Left ventricle myocardium superior (tissue), 1 donor: ENCODE results near the gene RPL4. TPM values are rescaled to one million over a fixed set of nuclear protein-coding genes. Genes with fewer than 3 reads are reported as not detected.
"Not testable (repeated sequence)": the region's sequence is repeated elsewhere in the genome, so short reads cannot be mapped to it uniquely, and the experiment has no call there.

Experiments
- ATAC-seq: fragments of 200-7000 bp; cut with Tn5 transposase; one replicate; pipeline ENCODE4 v1.9.1; 2020; ENCODE audit warnings: mild to moderate bottlenecking, moderate library complexity
- DNase-seq: peaks from one replicate; pipeline ENCODE4 v3.0.0-alpha.2; 2020
- intact Hi-C: fragments of 100-400 bp; cut with micrococcal nuclease; formaldehyde crosslinking; loops from one replicate; pipeline ENCODE4 v1.11.0; 2022
- total RNA-seq: library from RNA; stranded (reverse); fragmentation: NEBNext Ultra II Directional; extraction: Animal tissue kit (Norgen Biotek cat#: 25700); gene quantifications from one replicate; pipeline ENCODE4 v1.2.1, GENCODE V29; 2021
- donor health status: DM: no; HTN: yes; CAD: no; lungs with severe emphysema.

Gene RPL4
- total RNA-seq, 1 donor from 2014 or later = 1,305 TPM

- no peak for DNase-seq
- intact Hi-C loops = no loop called here
- peak; percentile 22 for ATAC-seq
Measured at GRCh38 chr15:66496951-66497501, 7.6 kb downstream of the RPL4 start.

- intact Hi-C loops = no loop called here
- ATAC-seq (no peak), DNase-seq (no peak)
Measured at GRCh38 chr15:66494262-66494661, 10.4 kb downstream of the RPL4 start.

GRCh38 chr15:66491846-66492245 is 12.8 kb downstream of the RPL4 start:
- no peak for DNase-seq
- ATAC-seq = no peak
- intact Hi-C loops = no loop called here

- no peak for ATAC-seq
- intact Hi-C loops = no loop called here
- DNase-seq = no peak
Measured at GRCh38 chr15:66489179-66489791, 15.4 kb downstream of the RPL4 start.

GRCh38 chr15:66488525-66488924 is 16.1 kb downstream of the RPL4 start:
- intact Hi-C loops = no loop called here
- DNase-seq = no peak
- ATAC-seq = no peak

GRCh38 chr15:66486887-66487286 is 17.8 kb downstream of the RPL4 start:
- ATAC-seq = no peak
- intact Hi-C loops = no loop called here
- no peak for DNase-seq

GRCh38 chr15:66484539-66485112 is 20.0 kb downstream of the RPL4 start:
- DNase-seq (no peak), ATAC-seq (no peak)
- intact Hi-C loops = no loop called here

- ATAC-seq (peak; percentile 57), DNase-seq (no peak)
- intact Hi-C loops = no loop called here
Measured at GRCh38 chr15:66483131-66483566, 21.5 kb downstream of the RPL4 start.

- intact Hi-C loops = no loop called here
- DNase-seq (peak; percentile 50), ATAC-seq (peak; percentile 78)
Measured at GRCh38 chr15:66482539-66482938, 22.1 kb downstream of the RPL4 start.

GRCh38 chr15:66481107-66481856 is 23.4 kb downstream of the RPL4 start:
- intact Hi-C loops = no loop called here
- no peak for ATAC-seq
- DNase-seq = no peak

- ATAC-seq = no peak
- intact Hi-C loops = no loop called here
- DNase-seq = no peak
Measured at GRCh38 chr15:66480267-66480666, 24.4 kb downstream of the RPL4 start.

GRCh38 chr15:66477011-66477410 is 27.6 kb downstream of the RPL4 start:
- intact Hi-C loops = no loop called here
- ATAC-seq = no peak
- DNase-seq = no peak

GRCh38 chr15:66476535-66476934 is 28.1 kb downstream of the RPL4 start:
- intact Hi-C loops = no loop called here
- no peak for ATAC-seq
- DNase-seq = no peak

- DNase-seq = no peak
- intact Hi-C loops = no loop called here
- ATAC-seq = no peak
Measured at GRCh38 chr15:66474963-66475362, 29.7 kb downstream of the RPL4 start.

GRCh38 chr15:66474135-66474534 is 30.5 kb downstream of the RPL4 start:
- ATAC-seq (peak; percentile 56), DNase-seq (no peak)
- intact Hi-C loops = no loop called here

GRCh38 chr15:66472176-66472999 is 32.3 kb downstream of the RPL4 start:
- no peak for DNase-seq
- intact Hi-C loops = no loop called here
- ATAC-seq = peak; percentile 79

- DNase-seq, ATAC-seq, intact Hi-C loops: not testable (repeated sequence)
Measured at GRCh38 chr15:66470825-66471224, 33.8 kb downstream of the RPL4 start.

- DNase-seq, intact Hi-C loops, ATAC-seq: not testable (repeated sequence)
Measured at GRCh38 chr15:66467162-66468040, 37.3 kb downstream of the RPL4 start.
